Stimulated activated CD8-positive, alpha-beta memory T cell treated with anti-CD3 and anti-CD28 coated beads, Interleukin-4, amount 100 ng/mL, for 1 hour (primary cell): ENCODE results near the gene PYY.
"Not testable (repeated sequence)": the region's sequence is repeated elsewhere in the genome, so short reads cannot be mapped to it uniquely, and the experiment has no call there.

Source experiments
- DNase-seq, 2 donors: peaks; one replicate each; pipeline ENCODE4 v3.0.0-alpha.2; 2020; ENCODE audit warnings: low read depth in 2 of 2, low spot score in 1 of 2

PYY gene

GRCh38 chr17:43946781-43947180, 7.0 kb downstream of the PYY start:
- DNase-seq = no peak

- no peak for DNase-seq
Observed at GRCh38 chr17:43945074-43945829, 8.5 kb downstream of the PYY start.

- DNase-seq = no peak
Observed at GRCh38 chr17:43942051-43942685, 11.6 kb downstream of the PYY start, which contains the start of gene PPY. TSS of gene PPY (minus strand) at chr17:43942476. CDS start at chr17:43941654, 822 bp downstream.

GRCh38 chr17:43940630-43941029, 13.1 kb downstream of the PYY start:
- DNase-seq = no peak

- no peak for DNase-seq
Observed at GRCh38 chr17:43939886-43940285, 13.9 kb downstream of the PYY start.

GRCh38 chr17:43939452-43939851, 14.3 kb downstream of the PYY start:
- not testable (repeated sequence) for DNase-seq

GRCh38 chr17:43938838-43939182, 14.9 kb downstream of the PYY start:
- DNase-seq = no peak

GRCh38 chr17:43936434-43936833, 17.3 kb downstream of the PYY start:
- no peak for DNase-seq

GRCh38 chr17:43935926-43936261, 17.8 kb downstream of the PYY start:
- DNase-seq = no peak

- DNase-seq = no peak
Observed at GRCh38 chr17:43935204-43935925, 18.4 kb downstream of the PYY start.

- no peak for DNase-seq
Observed at GRCh38 chr17:43932923-43933322, 20.8 kb downstream of the PYY start.

- DNase-seq = no peak
Observed at GRCh38 chr17:43932357-43932756, 21.4 kb downstream of the PYY start.

- no peak for DNase-seq
Observed at GRCh38 chr17:43931062-43931571, 22.6 kb downstream of the PYY start.

GRCh38 chr17:43928609-43929008, 25.1 kb downstream of the PYY start:
- no peak for DNase-seq

- not testable (repeated sequence) for DNase-seq
Observed at GRCh38 chr17:43927929-43928328, 25.8 kb downstream of the PYY start.

- no peak for DNase-seq
Observed at GRCh38 chr17:43927060-43927864, 26.5 kb downstream of the PYY start.

GRCh38 chr17:43924558-43924957, 29.2 kb downstream of the PYY start:
- no peak for DNase-seq

GRCh38 chr17:43920500-43921095, 33.1 kb downstream of the PYY start:
- no peak for DNase-seq

GRCh38 chr17:43918026-43918389, 35.7 kb downstream of the PYY start:
- DNase-seq = no peak

- no peak for DNase-seq
Observed at GRCh38 chr17:43917348-43918025, 36.3 kb downstream of the PYY start.
